Measurements from ENCODE around the gene FAM47E. TPM values are rescaled to one million over a fixed set of nuclear protein-coding genes. Genes with fewer than 3 reads are reported as not detected.

The FAM47E gene
- total and polyA plus RNA-seq, 2 donors (not counting 3 experiments of a cell fraction or from before 2014, with no cell fraction given): 0.11 TPM; not detected in 1

DNA sequence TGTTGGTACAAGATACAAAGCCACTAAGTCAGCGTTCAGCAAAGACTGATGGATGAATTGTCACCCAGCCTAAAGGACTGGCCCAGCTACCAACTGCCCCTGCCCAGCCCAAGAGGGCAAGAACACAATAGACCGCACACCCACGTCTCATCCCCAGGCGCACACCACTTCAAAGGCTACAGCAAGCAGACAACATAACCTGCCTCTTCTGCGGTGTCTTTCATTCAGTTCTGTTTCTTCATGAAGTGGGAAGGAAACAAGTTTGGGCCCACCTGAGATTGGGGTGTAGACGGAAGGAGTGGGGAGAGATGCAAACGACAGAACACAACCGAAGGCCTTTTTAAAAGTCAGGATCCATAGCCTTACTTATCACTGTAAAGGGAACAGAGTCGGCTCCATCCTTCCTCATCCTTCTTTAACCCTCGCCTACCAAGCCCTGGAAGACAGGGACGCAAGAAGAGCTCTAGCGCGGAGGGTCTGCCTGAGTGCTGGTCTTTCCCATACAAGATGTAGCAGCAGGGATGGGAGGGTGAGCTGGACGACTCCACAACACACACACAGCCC, 38.6 kb upstream of the FAM47E start:
- TF ChIP-seq GATA2 (IDR thresholded peaks at IDR 0.05; ENCODE audit: insufficient read depth, insufficient read length, low read depth, low read length): no peak
- no peak for TF ChIP-seq POLR2A (IDR thresholded peaks at IDR 0.05; ENCODE audit: low read depth, low read length)
- TF ChIP-seq MYC (IDR thresholded peaks at IDR 0.05; ENCODE audit: low read depth, low read length): no peak
- no peak for TF ChIP-seq POLR2AphosphoS5 (IDR thresholded peaks at IDR 0.05; ENCODE audit: insufficient read depth, low read depth, low read length)
- no peak for TF ChIP-seq CTCF (IDR thresholded peaks at IDR 0.05; ENCODE audit: extremely low read depth in 1 of 2, insufficient read depth in 1 of 2, low read depth in 1 of 2, low read length in 2 of 2)
- no peak for TF ChIP-seq MAX (IDR thresholded peaks at IDR 0.05; ENCODE audit: insufficient read depth, insufficient read length)
- TF ChIP-seq EZH2 (IDR thresholded peaks at IDR 0.05; ENCODE audit: borderline replicate concordance, low read depth, low read length, severe bottlenecking): no peak
- TF ChIP-seq FOS (IDR thresholded peaks at IDR 0.05; ENCODE audit: borderline replicate concordance, insufficient read depth, low read length): no peak
- no peak for TF ChIP-seq JUN (IDR thresholded peaks at IDR 0.05; ENCODE audit: borderline replicate concordance, insufficient read depth, insufficient read length, low read depth)
- dilution Hi-C loops (cut with MboI; ENCODE audit: extremely low pct_ligation_motif_present, low sequenced_read_pairs) (no loop called here), intact Hi-C loops (cut with micrococcal nuclease) (loop anchor here (1.0 to 5.0 kb wide), 5 partner anchors 15 to 799 kb away; partner anchors contain the start of genes FAM47E and NUP54)
- BruUV-seq (replicated peaks): TSS peak; percentile 21
- Histone ChIP-seq H3K4me1 (ENCODE audit: control insufficient read depth, extremely low read depth, insufficient read depth, low read length) (peaks cover 39% of the 10 kb centered on the region), H3K9me3 (replicated peaks; ENCODE audit: control insufficient read depth, insufficient read depth, low read length) (no peaks in the 10 kb centered on the region), H3K36me3 (ENCODE audit: control insufficient read depth in 2 of 2, extremely low read depth in 1 of 2, insufficient read depth in 2 of 2, low read length in 2 of 2) (no peaks in the 10 kb centered on the region), H3K4me3 (replicated peaks in 1 of 3; ENCODE audit: insufficient read depth in 1 of 3, low read depth in 1 of 3, low read length in 3 of 3) (peak overlapping the region; percentile 37 to 94 (median 85)), H3K27ac (ENCODE audit: insufficient read depth, low read depth, low read length) (peak overlapping the region; percentile 57), H3K4me2 (ENCODE audit: insufficient read depth, low read length) (peak overlapping the region; percentile 78), H2AFZ (ENCODE audit: low read depth, low read length) (peak overlapping the region; percentile 94), H3K79me2 (ENCODE audit: control insufficient read depth, insufficient read depth, low read length) (peaks cover 41% of the 10 kb centered on the region), H4K20me1 (replicated peaks; ENCODE audit: control insufficient read depth, extremely low read depth, insufficient read depth, low read length) (no peaks in the 10 kb centered on the region), H3K27me3 (ENCODE audit: control insufficient read depth in 2 of 2, insufficient read depth in 2 of 2, low read length in 2 of 2) (no peaks in the 10 kb centered on the region), H3K9me1 (replicated peaks; ENCODE audit: control insufficient read depth, extremely low read depth, insufficient read depth, low read length) (no peaks in the 10 kb centered on the region), H3K9ac (replicated peaks; ENCODE audit: extremely low read depth, insufficient read depth, low read length) (peak overlapping the region; percentile 46)
- DNase-seq (ENCODE audit: low read depth, low spot score): peak; percentile 45
- CTCF ChIA-PET: interaction anchor here (1.4 to 9.1 kb wide), 4 partner anchors 13 to 165 kb away, joined by 3 to 89 read pairs (median 7); no protein-coding TSS in a partner anchor
- FAIRE-seq: peak; percentile 85
- POLR2A ChIA-PET: interaction anchor here (0.6 kb wide), 1 partner anchor 229 kb away, joined by 8 read pairs; no protein-coding TSS in a partner anchor

Data from endothelial cell of umbilical vein (primary cell).